ENCODE data around the gene CARD16. TPM values are rescaled to one million over a fixed set of nuclear protein-coding genes. Genes with fewer than 3 reads are reported as not detected.

CARD16 gene
- total RNA-seq, 1 experiment from 2014 or later = not detected

DNA sequence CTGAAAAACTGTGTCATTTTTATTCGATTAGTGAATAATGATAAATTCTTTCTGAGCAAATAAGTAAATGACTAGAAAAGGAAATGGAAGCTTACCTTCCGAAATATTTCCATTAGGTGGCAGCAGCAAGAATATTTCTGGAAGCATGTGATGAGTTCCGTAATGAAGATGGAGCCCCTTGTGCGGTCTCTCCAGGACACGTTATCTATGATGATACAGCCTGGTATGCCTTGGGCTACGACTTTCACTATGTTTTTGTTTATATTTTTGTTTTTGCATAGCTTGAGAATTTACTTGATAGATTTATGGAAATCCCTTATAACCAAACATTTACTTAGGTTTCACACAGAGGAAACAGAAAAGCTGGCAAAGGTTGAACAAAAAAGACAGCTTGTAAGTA lies 47.8 kb downstream of the CARD16 start:
- peaks cover 0 to 2% (median 0%) of the 10 kb centered on the region in 3 experiments; a peak in 3 of 7 replicates for H3K36me3 Mint-ChIP-seq (ENCODE audit: insufficient read depth in 1 of 3, low read depth in 3 of 3)
- H3K79me2 ChIP-seq (ENCODE audit: insufficient read depth, low read length) = no peaks in the 10 kb centered on the region
- no peak overlapping the region for H2AK5ac ChIP-seq (ENCODE audit: insufficient read length, low read length)
- H3K4me1 ChIP-seq (ENCODE audit: insufficient read depth, low read length) = no peaks in the 10 kb centered on the region
- no peak overlapping the region for H2BK12ac ChIP-seq (ENCODE audit: insufficient read length, low read depth, low read length)
- no peak overlapping the region for H3K9ac ChIP-seq (ENCODE audit: extremely low read depth, insufficient read length, low read length)
- no peaks in the 10 kb centered on the region for H4K20me1 ChIP-seq (ENCODE audit: control insufficient read depth, insufficient read depth, insufficient read length)
- H4K91ac ChIP-seq (ENCODE audit: insufficient read length, low read depth, low read length) = no peak overlapping the region
- no peak overlapping the region for H3T11ph ChIP-seq (ENCODE audit: low read length)
- no peaks in the 10 kb centered on the region for H3K27me3 ChIP-seq (ENCODE audit: insufficient read depth, low read length)
- no peaks in the 10 kb centered on the region for H3K4me1 Mint-ChIP-seq
- H3K27me3 Mint-ChIP-seq (ENCODE audit: low read depth) = no peaks in the 10 kb centered on the region
- no peak overlapping the region for H4K8ac ChIP-seq (replicated peaks; ENCODE audit: insufficient read length, low read depth, low read length)
- no peaks in the 10 kb centered on the region for H3K23me2 ChIP-seq (ENCODE audit: insufficient read length, low read depth, low read length, poor library complexity, severe bottlenecking)
- H3K14ac ChIP-seq (ENCODE audit: insufficient read depth, low read length) = no peak overlapping the region
- no peak overlapping the region for H2BK20ac ChIP-seq (ENCODE audit: low read depth, low read length, poor library complexity, severe bottlenecking)
- H3K27ac Mint-ChIP-seq = no peak overlapping the region
- no CpG with 5 or more reads among the region's 6 CpGs for WGBS (ENCODE audit: extremely low coverage, insufficient read length, low lambda C conversion rate)
- H2BK15ac ChIP-seq (ENCODE audit: low read depth, low read length) = no peak overlapping the region
- no peak overlapping the region for H3K27ac ChIP-seq (ENCODE audit: insufficient read length, low read depth, low read length)
- no peaks in the 10 kb centered on the region for H3K79me1 ChIP-seq (ENCODE audit: insufficient read depth, low read depth, low read length, poor library complexity, severe bottlenecking)
- H3K9me3 Mint-ChIP-seq = no peaks in the 10 kb centered on the region; a peak in 2 of 5 replicates
- H3K9me3 ChIP-seq (ENCODE audit: control insufficient read depth, low read depth, low read length) = no peaks in the 10 kb centered on the region
- H3K4me2 ChIP-seq (ENCODE audit: insufficient read depth, insufficient read length, low read length) = no peak overlapping the region
- H2BK5ac ChIP-seq (ENCODE audit: insufficient read length, low read length) = no peak overlapping the region
- TF ChIP-seq CTCF (conservative IDR thresholded peaks at IDR 0.05) = no peak
- no peak overlapping the region for H2AFZ ChIP-seq (ENCODE audit: low read length)
- H4K5ac ChIP-seq (ENCODE audit: insufficient read length, low read depth, low read length) = no peak overlapping the region
- DNase-seq = no peak
- H3K56ac ChIP-seq (ENCODE audit: insufficient read length, low read depth, low read length) = no peak overlapping the region
- no peak overlapping the region for H3K4ac ChIP-seq (ENCODE audit: low read depth, low read length)
- no peak overlapping the region for H2BK120ac ChIP-seq (ENCODE audit: low read depth, low read length, poor library complexity, severe bottlenecking)
- H3K23ac ChIP-seq (ENCODE audit: insufficient read length, low read depth, low read length) = no peak overlapping the region
- no peak overlapping the region for H3K18ac ChIP-seq (ENCODE audit: insufficient read length, low read depth, low read length)
- no peak overlapping the region for H3K4me3 Mint-ChIP-seq

Data from H9 (cell line).